B cell (primary cell): ENCODE measurements around the gene PTPRF. TPM values are rescaled to one million over a fixed set of nuclear protein-coding genes. Genes with fewer than 3 reads are reported as not detected.
A peak's percentile ranks its signal among the peaks of the same experiment; 100 is the strongest.

ENCODE experiments used
- ATAC-seq: fragments of 200-7000 bp; cut with Tn5 transposase; one replicate; pipeline ENCODE4 v1.10.0; 2021; ENCODE audit warnings: low read depth, mild to moderate bottlenecking, moderate number of reproducible peaks, moderate library complexity
- CTCF ChIA-PET: fragments of 350-600 bp; sonication (Branson Sonifier 250); formaldehyde crosslinking; loops from one replicate; lab custom pipeline; 2021; ENCODE audit warnings: antibody characterized with exemption, inconsistent platforms; lab: Charles Lee
- POLR2A ChIA-PET: fragments of 350-600 bp; sonication (Branson Sonifier 250); formaldehyde crosslinking; loops from one replicate; lab custom pipeline; 2021; ENCODE audit warnings: antibody characterized with exemption; lab: Charles Lee
- DNase-seq: peaks from one replicate; pipeline ENCODE4 v3.0.0; 2013
- H2AFZ ChIP-seq: 2 replicates; pipeline ENCODE4 v1.6.1; 2012; ENCODE audit warnings: mild to moderate bottlenecking, low read depth, low read length; ENCODE audit not compliant: insufficient read depth, poor library complexity, severe bottlenecking
- H3K27ac ChIP-seq, 2 donors: 1 replicate in 1 of 2; 2 replicates in 1 of 2; pipeline ENCODE4 v1.5.1; 2012 to 2013; ENCODE audit warnings: low read length in 2 of 2, mild to moderate bottlenecking in 2 of 2, moderate library complexity in 1 of 2
- H3K27me3 ChIP-seq, 4 experiments: fragments of 200-600 bp in 1 of 4; sonication (generic) in 1 of 4; replicated peaks in 1 of 4; 1 replicate in 2 of 4; 2 replicates in 2 of 4; pipeline versions ENCODE4 v1.6.1 to v1.7.0; 2013 to 2016; ENCODE audit warnings: low read length in 3 of 4, mild to moderate bottlenecking in 2 of 4, mixed read lengths in 1 of 4, moderate library complexity in 1 of 4; ENCODE audit not compliant: insufficient read depth in 4 of 4, control insufficient read depth in 3 of 4; ENCODE audit errors: control extremely low read depth in 1 of 4
- H3K36me3 ChIP-seq, 2 experiments: replicated peaks in 1 of 2; 1 replicate in 1 of 2; 2 replicates in 1 of 2; pipeline versions ENCODE4 v1.6.1 to v1.7.1; 2013; ENCODE audit warnings: low read length in 1 of 2; ENCODE audit not compliant: insufficient read depth in 2 of 2, control insufficient read depth in 1 of 2; ENCODE audit errors: control extremely low read depth in 1 of 2, extremely low read depth in 1 of 2
- H3K4me1 ChIP-seq, 2 donors: fragments of 200-600 bp in 1 of 2; sonication (generic) in 1 of 2; 1 replicate in 1 of 2; 2 replicates in 1 of 2; pipeline versions ENCODE4 v1.5.1 to v1.6.1; 2013 to 2017; ENCODE audit warnings: low read length in 2 of 2; ENCODE audit not compliant: control insufficient read depth in 2 of 2, insufficient read depth in 2 of 2
- H3K4me2 ChIP-seq: replicated peaks from 2 replicates; pipeline ENCODE3; 2012; ENCODE audit warnings: mild to moderate bottlenecking, low read depth, low read length; ENCODE audit not compliant: poor library complexity, severe bottlenecking
- H3K4me3 ChIP-seq, 5 experiments: fragments of 200-600 bp in 1 of 5; sonication (generic) in 1 of 5; 1 replicate in 3 of 5; 2 replicates in 2 of 5; pipeline versions ENCODE4 v1.5.1 to v1.7.0; 2011 to 2016; ENCODE audit warnings: low read length in 4 of 5, mild to moderate bottlenecking in 4 of 5, low read depth in 2 of 5, control low read depth in 1 of 5, moderate library complexity in 1 of 5; ENCODE audit not compliant: insufficient read depth in 1 of 5; ENCODE audit errors: control extremely low read depth in 1 of 5, extremely low read depth in 1 of 5
- H3K79me2 ChIP-seq: fragments of 200-600 bp; sonication (generic); one replicate; pipeline ENCODE4 v1.6.0; 2016; ENCODE audit warnings: low read length; ENCODE audit not compliant: control insufficient read depth, insufficient read depth
- H3K9ac ChIP-seq: fragments of 200-600 bp; sonication (generic); 2 replicates; pipeline ENCODE4 v1.6.1; 2017; ENCODE audit warnings: mild to moderate bottlenecking, low read length, moderate library complexity
- H3K9me3 ChIP-seq, 3 donors: one replicate each; pipeline versions ENCODE4 v1.6.1 to v1.7.1; 2013; ENCODE audit warnings: low read length in 2 of 3; ENCODE audit not compliant: control insufficient read depth in 2 of 3, insufficient read depth in 1 of 3; ENCODE audit errors: control extremely low read depth in 1 of 3
- H4K20me1 ChIP-seq: 2 replicates; pipeline ENCODE4 v1.6.0; 2012; ENCODE audit warnings: mild to moderate bottlenecking, low read length; ENCODE audit not compliant: insufficient read depth, control insufficient read depth, poor library complexity, severe bottlenecking
- H3K27ac Mint-ChIP-seq: one replicate; pipeline ENCODE4 v1.8.0; 2021; ENCODE audit warnings: mixed read lengths
- H3K27me3 Mint-ChIP-seq: one replicate; pipeline ENCODE4 v1.8.0; 2021; ENCODE audit warnings: mixed read lengths
- H3K4me1 Mint-ChIP-seq: one replicate; pipeline ENCODE4 v1.8.0; 2021; ENCODE audit warnings: mixed read lengths
- H3K4me3 Mint-ChIP-seq: one replicate; pipeline ENCODE4 v1.8.0; 2021; ENCODE audit warnings: mixed read lengths
- H3K9me3 Mint-ChIP-seq: one replicate; pipeline ENCODE4 v1.8.0; 2022; ENCODE audit warnings: mixed read lengths; ENCODE audit not compliant: insufficient read depth
- CTCF ChIP-seq: fragments of 200-600 bp; IDR thresholded peaks from one replicate; pipeline ENCODE4 v1.8.0; 2022; ENCODE audit warnings: antibody characterized with exemption, mild to moderate bottlenecking
- EZH2 ChIP-seq: IDR thresholded peaks from 2 replicates; pipeline ENCODE4 v1.6.1; 2012; ENCODE audit warnings: borderline replicate concordance, low read depth, mild to moderate bottlenecking, moderate library complexity, low read length; ENCODE audit not compliant: insufficient read depth, poor library complexity, severe bottlenecking
- WGBS: methylation state at CpG from one replicate; pipeline ENCODE4 v1.1.5; 2013; ENCODE audit warnings: missing lambda C conversion rate; ENCODE audit not compliant: insufficient coverage; 5-methylcytosine and 5-hydroxymethylcytosine counted together
- intact Hi-C: fragments of 100-400 bp; cut with micrococcal nuclease; formaldehyde crosslinking; loops from one replicate; pipeline ENCODE4 v1.10.0; 2022
- polyA plus RNA-seq: library from polyadenylated mRNA; depleted of rRNA; stranded (reverse); fragments of >200 nt; gene quantifications from 2 replicates; pipeline ENCODE4 v1.2.3, GENCODE V29; 2012
- total RNA-seq, 2 donors: library from RNA; stranded (reverse); fragments of 120-200 nt in 1 of 2; gene quantifications; 1 replicate in 1 of 2; 2 replicates in 1 of 2; pipeline versions ENCODE4 v1.2.3 to v1.2.4, GENCODE V29; 2013 to 2022

PTPRF gene
- total and polyA plus RNA-seq, 2 donors (not counting 1 experiment from before 2014, with no cell fraction given): 0.07 to 0.13 TPM

- Histone ChIP-seq H3K27ac (no peak overlapping the region), H3K9me3 (no peaks in the 10 kb centered on the region), H3K9ac (no peak overlapping the region), H3K36me3 (peaks cover 0 to under 1% of the 10 kb centered on the region in 2 experiments), H3K4me1 (peaks cover 15 to 17% of the 10 kb centered on the region in 2 donors), H3K4me3 (no peak overlapping the region), H3K27me3 (no peaks in the 10 kb centered on the region), H2AFZ (no peak overlapping the region), H4K20me1 (peaks cover 16% of the 10 kb centered on the region), H3K4me2 (no peak overlapping the region), H3K79me2 (peaks cover 30% of the 10 kb centered on the region)
- no peaks in the 10 kb centered on the region for H3K9me3 Mint-ChIP-seq
- peaks cover 28% of the 10 kb centered on the region for H3K4me1 Mint-ChIP-seq
- peak overlapping the region; percentile 92 for H3K4me3 Mint-ChIP-seq
- 100% methylated on average over 1 of the region's 7 CpGs for WGBS
- POLR2A ChIA-PET: no interaction called here
- no peak overlapping the region for H3K27ac Mint-ChIP-seq
- TF ChIP-seq CTCF (no peak), EZH2 (no peak)
- CTCF ChIA-PET: no interaction called here
- peak; percentile 19 for DNase-seq
- peaks cover 6% of the 10 kb centered on the region for H3K27me3 Mint-ChIP-seq
- no peak for ATAC-seq
- intact Hi-C loops: no loop called here
These were observed 117.7 kb downstream of the PTPRF start for GRCh38 chr1:43648221-43648847.

- 33% methylated on average over 8 of the region's 19 CpGs for WGBS
- Histone ChIP-seq H4K20me1 (peaks cover 16% of the 10 kb centered on the region), H3K4me3 (peak overlapping the region; percentile 82 to 98 (median 92)), H3K27ac (peak overlapping the region; percentile 83 to 84), H3K36me3 (peaks cover 3 to 5% of the 10 kb centered on the region in 2 experiments), H3K4me1 (peaks cover 20 to 23% of the 10 kb centered on the region in 2 donors), H3K27me3 (no peaks in the 10 kb centered on the region), H2AFZ (peak overlapping the region; percentile 97), H3K79me2 (peaks cover 36% of the 10 kb centered on the region), H3K9ac (peak overlapping the region; percentile 87), H3K4me2 (peak overlapping the region; percentile 78), H3K9me3 (no peaks in the 10 kb centered on the region)
- intact Hi-C loops: no loop called here
- no peak for TF ChIP-seq CTCF
- no peak for TF ChIP-seq EZH2
- Mint-ChIP-seq H3K4me3 (peak overlapping the region; percentile 92), H3K27ac (peak overlapping the region; percentile 94), H3K27me3 (peaks cover 5% of the 10 kb centered on the region), H3K4me1 (peaks cover 34% of the 10 kb centered on the region), H3K9me3 (no peaks in the 10 kb centered on the region)
- DNase-seq (peak; percentile 40), ATAC-seq (no peak)
- ChIA-PET CTCF (interaction anchor here (0.6 to 2.3 kb wide), 3 partner anchors 119 to 870 kb away, joined by 3 to 9 read pairs (median 6); no protein-coding TSS in a partner anchor), POLR2A (interaction anchor here (0.5 to 1.9 kb wide), 5 partner anchors 57 to 376 kb away, joined by 3 to 10 read pairs (median 3); partner anchors contain the start of genes ELOVL1 and ST3GAL3)
These were observed 118.3 kb downstream of the PTPRF start for GRCh38 chr1:43648876-43649477.
